K562 (cell line): ENCODE data around the gene ALKBH8.

Experiments
- CEBPB ChIP-seq: fragments of 450-650 bp; IDR thresholded peaks from 2 replicates; pipeline ENCODE4 v1.6.1; 2016; ENCODE audit warnings: missing genetic modification characterization, missing compliant biosample characterization
- NR1H2 ChIP-seq: sonication (generic); formaldehyde crosslinking; IDR thresholded peaks from 2 replicates; pipeline ENCODE4 v1.4.0; 2020; ENCODE audit warnings: mild to moderate bottlenecking, missing genetic modification reagents
- RAD21 ChIP-seq, 2 experiments: fragments of 250-450 bp in 1 of 2; fragments of 450-650 bp in 1 of 2; sonication (Bioruptor Pico) in 1 of 2; formaldehyde crosslinking in 1 of 2; IDR thresholded peaks in 1 of 2; conservative IDR thresholded peaks in 1 of 2; 2 replicates each; pipeline versions ENCODE4 v1.4.0 to v1.8.0; 2020 to 2022; ENCODE audit warnings: mild to moderate bottlenecking in 2 of 2, moderate library complexity in 1 of 2
- RCOR1 ChIP-seq, 2 experiments: IDR thresholded peaks; 2 replicates each; pipeline ENCODE4 v1.6.1; 2012; ENCODE audit warnings: low read depth in 2 of 2, low read length in 2 of 2, borderline replicate concordance in 1 of 2, improper control_type of control experiment in 1 of 2
- SMAD4 ChIP-seq: fragments of 250-450 bp; sonication (Bioruptor Pico); conservative IDR thresholded peaks from 2 replicates; pipeline ENCODE4 v1.8.0; 2021; ENCODE audit warnings: inconsistent platforms, mild to moderate bottlenecking, moderate library complexity
- SP1 ChIP-seq: sonication (generic); formaldehyde crosslinking; IDR thresholded peaks from 2 replicates; pipeline ENCODE4 v1.8.1; 2022; ENCODE audit warnings: mild to moderate bottlenecking, missing genetic modification reagents
- SPI1 ChIP-seq: IDR thresholded peaks from 2 replicates; pipeline ENCODE4 v1.6.1; 2011; ENCODE audit warnings: low read depth, low read length, control low read depth, borderline replicate concordance
- ZBTB8A ChIP-seq: fragments of 450-650 bp; IDR thresholded peaks from 2 replicates; pipeline ENCODE4 v1.6.1; 2018; ENCODE audit warnings: mild to moderate bottlenecking, moderate library complexity; ENCODE audit not compliant: partially characterized antibody
- TF ChIP-seq, protein P1 (sequence below): fragments of 450-650 bp; IDR thresholded peaks from 2 replicates; pipeline ENCODE4 v1.6.1; 2016; ENCODE audit warnings: mild to moderate bottlenecking

DNA sequence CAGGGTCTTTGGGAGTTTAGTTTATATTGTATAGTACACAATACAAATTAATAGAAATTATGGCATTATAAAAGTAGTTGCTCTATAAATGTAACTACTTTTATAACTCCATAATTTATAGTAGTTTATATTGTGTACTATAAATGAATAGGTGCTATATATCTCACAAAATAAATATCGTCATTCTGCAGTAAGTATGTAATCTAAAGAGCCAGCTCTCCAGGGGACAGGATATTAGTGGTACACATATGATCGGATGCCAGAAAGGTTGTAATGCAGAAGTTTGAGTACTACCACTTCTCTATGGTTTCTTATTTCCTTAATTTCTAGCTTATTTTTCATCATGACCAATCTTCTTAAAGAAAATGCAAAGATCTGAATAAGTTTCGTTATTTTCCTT, 87.7 kb downstream of the ALKBH8 start:
- TF ChIP-seq NR1H2 (CRISPR knock-in tag), result no peak
- no peak for TF ChIP-seq SP1 (CRISPR knock-in tag)
- no peak for TF ChIP-seq RAD21 (CRISPR knock-in tag; conservative IDR thresholded peaks at IDR 0.05 in 1 of 2, IDR thresholded peaks at IDR 0.05 in 1 of 2)
- no peak for TF ChIP-seq RCOR1 (IDR thresholded peaks at IDR 0.05; ENCODE audit: borderline replicate concordance in 1 of 2, low read depth in 2 of 2, low read length in 2 of 2)
- TF ChIP-seq, protein P1, sequence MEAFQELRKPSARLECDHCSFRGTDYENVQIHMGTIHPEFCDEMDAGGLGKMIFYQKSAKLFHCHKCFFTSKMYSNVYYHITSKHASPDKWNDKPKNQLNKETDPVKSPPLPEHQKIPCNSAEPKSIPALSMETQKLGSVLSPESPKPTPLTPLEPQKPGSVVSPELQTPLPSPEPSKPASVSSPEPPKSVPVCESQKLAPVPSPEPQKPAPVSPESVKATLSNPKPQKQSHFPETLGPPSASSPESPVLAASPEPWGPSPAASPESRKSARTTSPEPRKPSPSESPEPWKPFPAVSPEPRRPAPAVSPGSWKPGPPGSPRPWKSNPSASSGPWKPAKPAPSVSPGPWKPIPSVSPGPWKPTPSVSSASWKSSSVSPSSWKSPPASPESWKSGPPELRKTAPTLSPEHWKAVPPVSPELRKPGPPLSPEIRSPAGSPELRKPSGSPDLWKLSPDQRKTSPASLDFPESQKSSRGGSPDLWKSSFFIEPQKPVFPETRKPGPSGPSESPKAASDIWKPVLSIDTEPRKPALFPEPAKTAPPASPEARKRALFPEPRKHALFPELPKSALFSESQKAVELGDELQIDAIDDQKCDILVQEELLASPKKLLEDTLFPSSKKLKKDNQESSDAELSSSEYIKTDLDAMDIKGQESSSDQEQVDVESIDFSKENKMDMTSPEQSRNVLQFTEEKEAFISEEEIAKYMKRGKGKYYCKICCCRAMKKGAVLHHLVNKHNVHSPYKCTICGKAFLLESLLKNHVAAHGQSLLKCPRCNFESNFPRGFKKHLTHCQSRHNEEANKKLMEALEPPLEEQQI, result no peak
- no peak for TF ChIP-seq SMAD4 (CRISPR knock-in tag)
- no peak for TF ChIP-seq SPI1
- no peak for TF ChIP-seq ZBTB8A
- TF ChIP-seq CEBPB (tag), result no peak
